GM21528 (cell line): ENCODE data around the gene CBR1.

Experiments
- ATAC-seq: cut with Tn5 transposase; IDR thresholded peaks from one replicate; pipeline ENCODE4 v1.9.1; 2021; ENCODE audit warnings: mild to moderate bottlenecking, moderate library complexity; ENCODE audit not compliant: unreplicated experiment, low FRiP score

CBR1 gene

DNA sequence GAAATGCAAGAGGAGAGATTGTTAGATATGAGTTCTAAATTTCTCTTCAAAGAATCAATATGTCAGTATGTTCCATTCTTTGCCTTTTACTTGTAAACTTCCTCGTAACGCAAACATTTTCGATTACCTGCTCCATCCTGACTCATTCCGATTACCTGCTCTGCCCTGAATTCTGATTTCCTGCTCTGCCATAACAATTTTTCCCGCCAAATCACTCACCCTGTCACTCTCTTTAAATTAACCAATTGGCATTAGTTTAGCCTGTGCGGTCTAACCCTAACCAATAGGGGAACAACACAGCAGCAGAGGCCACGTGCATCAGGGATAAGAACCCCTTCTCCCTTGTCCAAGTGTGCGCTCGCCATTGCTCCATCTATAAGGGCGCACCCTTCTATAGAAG is 40.0 kb downstream of the CBR1 start:
- ATAC-seq: no peak

DNA sequence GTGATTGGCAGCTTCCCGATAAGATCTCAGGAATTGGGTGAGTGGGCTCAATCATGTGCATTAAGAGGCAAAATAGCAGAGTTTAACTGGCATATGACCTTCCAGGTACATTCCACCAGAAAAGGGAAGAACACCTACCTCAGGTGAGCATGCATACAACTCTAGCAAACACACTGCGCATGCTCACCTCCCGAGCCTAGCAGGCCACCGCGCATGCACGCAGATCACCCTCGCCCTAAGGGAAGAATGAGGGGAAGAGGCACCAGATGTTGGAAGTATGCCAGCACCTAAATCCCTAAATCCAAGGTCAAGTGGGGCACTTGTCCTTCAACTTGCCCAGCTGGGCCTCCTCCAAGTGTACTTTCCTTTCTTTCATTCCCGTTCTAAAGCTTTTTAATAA is 41.4 kb downstream of the CBR1 start:
- ATAC-seq: no peak

GRCh38 chr21:36113647-36114428 is 44.0 kb downstream of the CBR1 start:
- ATAC-seq: no peak

- ATAC-seq: no peak
Observed at GRCh38 chr21:36115138-36115730, 45.4 kb downstream of the CBR1 start.

DNA sequence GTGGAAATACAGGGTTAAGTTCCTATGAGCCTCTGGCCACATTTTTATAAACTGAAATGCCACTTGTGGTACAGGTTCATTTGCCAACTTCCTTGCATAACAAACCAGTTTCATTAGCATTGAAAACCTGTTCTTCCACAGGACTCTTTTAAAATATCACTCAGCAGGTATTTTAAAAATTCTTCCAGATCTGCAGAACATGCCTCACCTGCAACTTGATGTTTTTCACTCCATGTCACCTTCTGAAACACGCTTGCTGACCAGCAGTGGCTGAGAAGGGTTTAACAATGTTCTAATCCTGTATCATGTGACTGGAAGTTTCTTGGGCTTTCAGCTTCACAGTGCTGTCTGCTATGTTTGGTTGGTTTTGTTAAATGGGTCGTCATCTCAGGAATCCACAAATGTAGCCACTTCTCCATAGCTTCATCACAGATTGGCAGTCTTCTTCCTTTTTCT is 47.5 kb downstream of the CBR1 start:
- ATAC-seq: no peak

- ATAC-seq: no peak
Observed at GRCh38 chr21:36120304-36120888, 50.6 kb downstream of the CBR1 start.
